Upper lobe of left lung (tissue), 6 donors: ENCODE measurements around the gene GNA12. TPM values are rescaled to one million over a fixed set of nuclear protein-coding genes. Genes with fewer than 3 reads are reported as not detected.
"Not testable (repeated sequence)": the region's sequence is repeated elsewhere in the genome, so short reads cannot be mapped to it uniquely, and the experiment has no call there.

Experiments used
- ATAC-seq, 2 donors: fragments of 200-7000 bp; cut with Tn5 transposase; one replicate each; pipeline ENCODE4 v1.9.1; 2022; ENCODE audit warnings: mild to moderate bottlenecking in 2 of 2, moderate library complexity in 2 of 2; ENCODE audit not compliant: low FRiP score in 2 of 2
- DNase-seq, 2 donors: peaks; one replicate each; pipeline ENCODE4 v3.0.0-alpha.2; 2019 to 2020
- H3K27ac ChIP-seq, 4 donors: fragments of 200-600 bp; sonication (generic); one replicate each; pipeline ENCODE4 v1.5.1; 2016 to 2019
- H3K27me3 ChIP-seq, 4 donors: fragments of 200-600 bp; sonication (generic); one replicate each; pipeline ENCODE4 v1.5.1; 2017 to 2019
- H3K36me3 ChIP-seq, 4 donors: fragments of 200-600 bp; sonication (generic); one replicate each; pipeline ENCODE4 v1.5.1; 2016 to 2019
- H3K4me1 ChIP-seq, 4 donors: fragments of 200-600 bp; sonication (generic); one replicate each; pipeline ENCODE4 v1.5.1; 2018 to 2019
- H3K4me3 ChIP-seq, 4 donors: fragments of 200-600 bp; sonication (generic); one replicate each; pipeline ENCODE4 v1.5.1; 2017 to 2019; ENCODE audit warnings: mild to moderate bottlenecking in 2 of 4, moderate library complexity in 1 of 4
- H3K9me3 ChIP-seq, 4 donors: fragments of 200-600 bp; sonication (generic); one replicate each; pipeline ENCODE4 v1.5.1; 2018 to 2019
- CTCF ChIP-seq, 6 experiments: fragments of 450-650 bp in 4 of 6; fragments of 200-600 bp in 2 of 6; sonication (generic) in 2 of 6; IDR thresholded peaks; one replicate each; pipeline ENCODE4 v1.5.1; 2016 to 2019; ENCODE audit warnings: antibody characterized with exemption in 6 of 6
- EP300 ChIP-seq, 4 donors: sonication (generic); formaldehyde crosslinking; IDR thresholded peaks; one replicate each; pipeline ENCODE4 v1.5.1; 2017; ENCODE audit warnings: antibody characterized with exemption in 4 of 4, control low read depth in 2 of 4
- POLR2A ChIP-seq, 4 donors: fragments of 450-650 bp; IDR thresholded peaks; one replicate each; pipeline ENCODE4 v1.5.1; 2016 to 2017; ENCODE audit warnings: antibody characterized with exemption in 4 of 4, mild to moderate bottlenecking in 2 of 4
- POLR2AphosphoS5 ChIP-seq, 2 donors: sonication (generic); formaldehyde crosslinking; IDR thresholded peaks; one replicate each; pipeline ENCODE4 v1.5.1; 2017; ENCODE audit warnings: antibody characterized with exemption in 2 of 2
- WGBS, 2 donors: methylation state at CpG; one replicate each; pipeline ENCODE4 v1.1.5; 2017 to 2018; 5-methylcytosine and 5-hydroxymethylcytosine counted together
- total RNA-seq, 6 donors: library from RNA; depleted of rRNA in 4 of 6; stranded (reverse); fragments of >200 nt in 4 of 6; gene quantifications; one replicate each; pipeline versions ENCODE4 v1.1.0 to v1.2.1, GENCODE V29; 2016 to 2021
- donor health status: DM: no; HTN: no; CAD: no; lungs with moderate emphysema.
- donor health status: DM: no; HTN: yes; CAD: no; lungs with severe emphysema.

The GNA12 gene
- total RNA-seq, 6 donors from 2014 or later, result 24.0 to 52.3 (median 35.7) TPM

DNA sequence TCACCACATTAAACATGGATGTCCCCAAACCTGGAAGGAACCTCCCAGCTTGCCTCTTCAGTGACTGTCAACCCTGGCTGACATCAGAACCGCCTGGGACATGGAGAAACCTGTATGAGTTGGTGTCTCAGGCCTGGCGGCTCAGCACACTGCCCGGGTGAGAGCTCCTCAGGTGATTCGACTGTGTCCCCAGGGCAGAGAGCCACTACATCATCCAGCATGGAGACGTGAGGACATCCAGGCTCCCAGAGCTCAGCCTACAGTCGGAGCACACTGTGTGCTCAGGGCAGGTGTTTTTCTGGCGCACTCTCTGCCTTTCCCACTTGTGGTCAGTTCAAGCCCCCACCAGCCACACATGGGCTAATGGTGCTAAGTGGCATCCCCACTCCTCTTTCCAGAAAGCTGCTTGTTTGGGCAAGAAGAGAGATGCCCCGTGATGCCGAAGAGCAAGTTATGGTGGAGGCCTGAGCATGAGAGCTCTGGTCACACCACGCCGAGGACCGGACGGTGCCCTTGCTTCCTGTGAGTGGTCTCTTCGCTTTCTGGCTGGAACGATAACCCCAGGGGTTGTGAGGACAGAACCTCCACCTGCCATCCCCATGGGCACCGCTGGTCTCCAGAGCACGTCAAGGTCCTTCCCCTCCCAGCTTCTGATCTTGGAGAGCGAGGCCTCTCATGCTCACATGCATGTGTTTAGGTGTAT, 117.6 kb downstream of the GNA12 start:
- Histone ChIP-seq H3K4me3 (no peak overlapping the region), H3K36me3 (peaks cover 0 to 49% (median 10%) of the 10 kb centered on the region in 4 donors), H3K27me3 (no peaks in the 10 kb centered on the region), H3K9me3 (no peaks in the 10 kb centered on the region), H3K4me1 (peaks cover 3 to 15% (median 12%) of the 10 kb centered on the region in 4 donors), H3K27ac (no peak overlapping the region)
- ATAC-seq, result no peak
- no peak for DNase-seq
- no peak for TF ChIP-seq CTCF (IDR thresholded peaks at IDR 0.05)
- TF ChIP-seq POLR2AphosphoS5 (IDR thresholded peaks at IDR 0.05), result no peak
- TF ChIP-seq EP300 (IDR thresholded peaks at IDR 0.05), result no peak
- TF ChIP-seq POLR2A (IDR thresholded peaks at IDR 0.05), result no peak
- 92 to 95% methylated on average over 9 to 18 of the region's 18 CpGs for WGBS, 2 donors

- no peaks in the 10 kb centered on the region for H3K27me3 ChIP-seq
- 94 to 95% methylated on average over 18 to 34 of the region's 34 CpGs for whole genome bisulfite sequencing, 2 donors
- ATAC-seq (no peak), DNase-seq (peak in 1 of 2 donors; percentile 17)
- TF ChIP-seq CTCF (IDR thresholded peaks at IDR 0.05) (no peak), POLR2AphosphoS5 (IDR thresholded peaks at IDR 0.05) (no peak), POLR2A (IDR thresholded peaks at IDR 0.05) (no peak), EP300 (IDR thresholded peaks at IDR 0.05) (no peak)
- no peaks in the 10 kb centered on the region for H3K9me3 ChIP-seq
- H3K27ac ChIP-seq, result no peak overlapping the region
- H3K4me1 ChIP-seq, result peaks cover 3 to 15% (median 12%) of the 10 kb centered on the region in 4 donors
- H3K36me3 ChIP-seq, result peaks cover 0 to 45% (median 2%) of the 10 kb centered on the region in 4 donors
- no peak overlapping the region for H3K4me3 ChIP-seq
These were observed 118.7 kb downstream of the GNA12 start for GRCh38 chr7:2725178-2726105.

- no peak overlapping the region for H3K27ac ChIP-seq
- no peak for ATAC-seq
- H3K27me3 ChIP-seq, result no peaks in the 10 kb centered on the region
- peaks cover 0 to 12% (median 7%) of the 10 kb centered on the region in 4 donors for H3K4me1 ChIP-seq
- TF ChIP-seq POLR2AphosphoS5 (IDR thresholded peaks at IDR 0.05) (no peak), EP300 (IDR thresholded peaks at IDR 0.05) (no peak), POLR2A (IDR thresholded peaks at IDR 0.05) (no peak), CTCF (IDR thresholded peaks at IDR 0.05) (no peak)
- H3K36me3 ChIP-seq, result peaks cover 0 to 36% (median under 1%) of the 10 kb centered on the region in 4 donors
- H3K9me3 ChIP-seq, result no peaks in the 10 kb centered on the region
- H3K4me3 ChIP-seq, result no peak overlapping the region
- WGBS, 2 donors, result 94 to 96% methylated on average over 31 of the region's 31 CpGs
- peak in 1 of 2 donors; percentile 17 for DNase-seq
These were observed 119.5 kb downstream of the GNA12 start for GRCh38 chr7:2724453-2725177.

- H3K27me3 ChIP-seq, H3K4me1 ChIP-seq, H3K27ac ChIP-seq, H3K4me3 ChIP-seq, ATAC-seq, DNase-seq, H3K9me3 ChIP-seq: not testable (repeated sequence)
- H3K36me3 ChIP-seq, result peaks cover 0 to 32% (median 0%) of the 10 kb centered on the region in 4 donors
- 96 to 97% methylated on average over 12 to 15 of the region's 15 CpGs for WGBS, 2 donors
These were observed 120.1 kb downstream of the GNA12 start for GRCh38 chr7:2724036-2724435.
